Measurements from ENCODE around the gene FANCC.

Gene FANCC

DNA sequence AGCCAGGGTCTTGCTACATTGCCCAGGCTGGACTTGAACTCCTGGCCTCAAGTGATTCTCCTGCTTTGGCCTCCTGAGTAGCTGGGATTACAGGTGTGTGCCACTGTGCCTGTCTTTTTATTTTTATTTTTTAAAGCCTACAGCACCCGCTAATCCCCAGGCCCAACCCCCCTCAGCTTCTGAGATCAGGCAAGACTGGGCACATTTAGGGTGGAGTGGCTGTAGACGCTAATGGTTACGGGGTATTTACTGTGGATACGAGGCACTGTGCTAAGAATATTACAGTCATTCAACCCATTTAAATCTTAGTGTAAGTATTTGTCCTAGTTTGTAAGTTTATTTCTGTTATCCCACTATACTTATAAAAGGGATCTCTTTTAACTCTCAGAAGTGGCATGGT lies 175.2 kb downstream of the FANCC start:
- H3K9ac ChIP-seq (ENCODE audit: insufficient read length, low read depth) = no peak overlapping the region
- no peak for DNase-seq (ENCODE audit: low read depth, low spot score)
- no peaks in the 10 kb centered on the region for H3K4me1 ChIP-seq (ENCODE audit: insufficient read depth, insufficient read length)
- no peak for TF ChIP-seq YY1 (IDR thresholded peaks at IDR 0.05; ENCODE audit: insufficient read depth, insufficient read length)
- no peak for TF ChIP-seq ZNF274 (IDR thresholded peaks at IDR 0.05; ENCODE audit: low read depth, low read length)
- TF ChIP-seq SUZ12 (IDR thresholded peaks at IDR 0.05; ENCODE audit: extremely low read depth, insufficient read depth, insufficient read length) = no peak
- H3K4me3 ChIP-seq (ENCODE audit: insufficient read length, low read depth) = no peak overlapping the region
- peaks cover 5% of the 10 kb centered on the region for H3K36me3 ChIP-seq (ENCODE audit: insufficient read depth, insufficient read length, low read length)
- H3K9me3 ChIP-seq (ENCODE audit: insufficient read depth, low read length) = no peaks in the 10 kb centered on the region
- no peaks in the 10 kb centered on the region for H3K27me3 ChIP-seq (ENCODE audit: insufficient read depth, insufficient read length)

DNA sequence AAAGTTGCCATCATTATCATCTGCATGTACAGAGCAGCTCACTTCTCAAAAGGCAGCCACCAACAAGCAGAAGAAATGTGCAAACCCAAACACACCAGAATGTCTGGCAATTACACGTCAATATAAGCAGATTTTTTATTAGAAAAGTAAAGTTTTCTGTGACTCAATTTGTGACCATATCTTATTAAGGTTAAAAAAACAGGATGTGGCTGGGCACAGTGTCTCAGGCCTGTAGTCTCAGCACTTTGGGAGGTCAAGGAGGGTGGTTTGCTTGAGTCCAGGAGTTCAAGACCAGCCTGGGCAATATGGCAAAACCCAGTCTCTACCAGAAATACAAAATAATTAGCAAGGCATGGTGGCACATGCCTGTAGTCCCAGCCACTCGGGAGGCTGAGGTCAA lies 176.7 kb downstream of the FANCC start:
- TF ChIP-seq YY1 (IDR thresholded peaks at IDR 0.05; ENCODE audit: insufficient read depth, insufficient read length) (no peak), SUZ12 (IDR thresholded peaks at IDR 0.05; ENCODE audit: extremely low read depth, insufficient read depth, insufficient read length) (no peak), ZNF274 (IDR thresholded peaks at IDR 0.05; ENCODE audit: low read depth, low read length) (no peak)
- Histone ChIP-seq H3K9ac (ENCODE audit: insufficient read length, low read depth) (no peak overlapping the region), H3K4me3 (ENCODE audit: insufficient read length, low read depth) (no peak overlapping the region), H3K4me1 (ENCODE audit: insufficient read depth, insufficient read length) (no peaks in the 10 kb centered on the region), H3K9me3 (ENCODE audit: insufficient read depth, low read length) (no peaks in the 10 kb centered on the region), H3K36me3 (ENCODE audit: insufficient read depth, insufficient read length, low read length) (peaks cover 5% of the 10 kb centered on the region), H3K27me3 (ENCODE audit: insufficient read depth, insufficient read length) (no peaks in the 10 kb centered on the region)
- DNase-seq (ENCODE audit: low read depth, low spot score) = no peak

DNA sequence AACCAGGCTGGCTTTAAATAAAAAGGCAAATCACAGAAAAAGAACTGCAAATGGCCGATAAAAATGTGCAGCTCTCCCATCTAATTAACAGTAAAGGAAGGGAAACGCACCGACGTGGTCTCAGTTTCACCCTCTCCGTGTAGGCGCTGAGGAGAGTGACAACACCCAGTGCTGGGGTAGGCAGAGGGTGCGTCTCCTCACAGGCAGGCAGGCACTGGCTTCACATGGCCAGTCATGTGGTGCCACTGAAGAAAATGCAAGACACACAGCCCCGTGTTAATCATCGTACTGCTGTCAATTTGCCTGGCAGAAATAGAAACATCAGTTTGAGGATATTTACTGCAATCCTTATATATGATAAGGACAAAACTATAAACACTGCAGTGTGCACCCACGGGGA lies 178.4 kb downstream of the FANCC start:
- DNase-seq (ENCODE audit: low read depth, low spot score) = no peak
- H3K4me1 ChIP-seq (ENCODE audit: insufficient read depth, insufficient read length) = no peaks in the 10 kb centered on the region
- no peaks in the 10 kb centered on the region for H3K27me3 ChIP-seq (ENCODE audit: insufficient read depth, insufficient read length)
- no peak overlapping the region for H3K9ac ChIP-seq (ENCODE audit: insufficient read length, low read depth)
- no peaks in the 10 kb centered on the region for H3K9me3 ChIP-seq (ENCODE audit: insufficient read depth, low read length)
- no peak overlapping the region for H3K4me3 ChIP-seq (ENCODE audit: insufficient read length, low read depth)
- H3K36me3 ChIP-seq (ENCODE audit: insufficient read depth, insufficient read length, low read length) = peaks cover 9% of the 10 kb centered on the region
- no peak for TF ChIP-seq YY1 (IDR thresholded peaks at IDR 0.05; ENCODE audit: insufficient read depth, insufficient read length)
- no peak for TF ChIP-seq SUZ12 (IDR thresholded peaks at IDR 0.05; ENCODE audit: extremely low read depth, insufficient read depth, insufficient read length)
- no peak for TF ChIP-seq ZNF274 (IDR thresholded peaks at IDR 0.05; ENCODE audit: low read depth, low read length)

DNA sequence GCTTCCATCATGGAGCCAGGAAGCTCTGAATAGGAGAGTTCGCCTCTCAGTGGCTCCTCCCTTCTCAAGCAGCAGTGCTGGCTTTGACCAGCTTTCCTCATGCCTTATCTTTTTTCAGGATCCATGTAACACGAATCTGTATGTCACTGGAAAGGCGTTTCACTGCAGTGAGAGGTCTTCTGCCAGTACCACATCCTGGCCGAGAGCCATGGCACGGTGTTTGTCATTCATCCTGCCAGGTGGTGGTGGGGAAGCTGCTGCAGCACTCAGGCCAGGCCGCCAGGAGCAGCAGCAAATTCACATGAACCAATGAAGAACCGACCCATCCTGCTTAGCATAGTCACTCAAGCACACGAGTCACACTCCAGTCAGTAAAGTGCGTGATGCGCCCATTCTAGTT lies 179.0 kb downstream of the FANCC start:
- H3K9me3 ChIP-seq (ENCODE audit: insufficient read depth, low read length) = no peaks in the 10 kb centered on the region
- H3K36me3 ChIP-seq (ENCODE audit: insufficient read depth, insufficient read length, low read length) = peaks cover 12% of the 10 kb centered on the region
- H3K9ac ChIP-seq (ENCODE audit: insufficient read length, low read depth) = no peak overlapping the region
- no peak for TF ChIP-seq ZNF274 (IDR thresholded peaks at IDR 0.05; ENCODE audit: low read depth, low read length)
- no peak for TF ChIP-seq SUZ12 (IDR thresholded peaks at IDR 0.05; ENCODE audit: extremely low read depth, insufficient read depth, insufficient read length)
- TF ChIP-seq YY1 (IDR thresholded peaks at IDR 0.05; ENCODE audit: insufficient read depth, insufficient read length) = no peak
- H3K4me3 ChIP-seq (ENCODE audit: insufficient read length, low read depth) = no peak overlapping the region
- no peaks in the 10 kb centered on the region for H3K4me1 ChIP-seq (ENCODE audit: insufficient read depth, insufficient read length)
- DNase-seq (ENCODE audit: low read depth, low spot score) = no peak
- no peaks in the 10 kb centered on the region for H3K27me3 ChIP-seq (ENCODE audit: insufficient read depth, insufficient read length)

DNA sequence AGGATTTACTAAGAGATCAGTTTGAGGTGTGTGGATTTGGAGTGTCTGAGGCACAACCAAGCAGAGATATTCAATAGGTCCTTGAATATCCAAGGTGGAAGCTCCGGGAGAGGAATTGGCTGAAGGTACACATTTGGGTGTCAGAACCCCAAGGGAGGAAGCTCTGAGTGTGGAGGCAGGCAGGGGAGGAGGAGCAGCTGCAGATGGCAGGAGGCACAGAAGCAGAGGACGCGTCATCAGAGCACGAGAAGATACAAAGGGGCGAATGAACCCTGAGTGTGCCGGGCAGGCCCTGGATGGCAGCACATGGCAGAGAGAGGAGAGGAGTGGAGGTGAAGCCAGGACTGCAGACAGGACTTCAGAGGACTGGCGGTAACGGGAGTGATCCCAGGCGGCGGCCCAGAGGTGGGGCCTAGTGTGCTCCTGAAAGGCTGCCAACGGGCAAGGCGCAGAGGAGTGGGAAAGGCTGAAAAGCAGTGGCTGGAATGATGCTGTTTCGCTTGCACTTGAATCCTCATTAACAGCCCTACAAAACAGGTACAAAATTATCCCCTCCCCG lies 179.8 kb downstream of the FANCC start:
- H3K9me3 ChIP-seq (ENCODE audit: insufficient read depth, low read length) = no peaks in the 10 kb centered on the region
- H3K4me1 ChIP-seq (ENCODE audit: insufficient read depth, insufficient read length) = no peaks in the 10 kb centered on the region
- TF ChIP-seq SUZ12 (IDR thresholded peaks at IDR 0.05; ENCODE audit: extremely low read depth, insufficient read depth, insufficient read length) (no peak), YY1 (IDR thresholded peaks at IDR 0.05; ENCODE audit: insufficient read depth, insufficient read length) (no peak), ZNF274 (IDR thresholded peaks at IDR 0.05; ENCODE audit: low read depth, low read length) (no peak)
- no peak overlapping the region for H3K4me3 ChIP-seq (ENCODE audit: insufficient read length, low read depth)
- no peaks in the 10 kb centered on the region for H3K27me3 ChIP-seq (ENCODE audit: insufficient read depth, insufficient read length)
- DNase-seq (ENCODE audit: low read depth, low spot score) = no peak
- H3K9ac ChIP-seq (ENCODE audit: insufficient read length, low read depth) = no peak overlapping the region
- H3K36me3 ChIP-seq (ENCODE audit: insufficient read depth, insufficient read length, low read length) = peaks cover 15% of the 10 kb centered on the region

DNA sequence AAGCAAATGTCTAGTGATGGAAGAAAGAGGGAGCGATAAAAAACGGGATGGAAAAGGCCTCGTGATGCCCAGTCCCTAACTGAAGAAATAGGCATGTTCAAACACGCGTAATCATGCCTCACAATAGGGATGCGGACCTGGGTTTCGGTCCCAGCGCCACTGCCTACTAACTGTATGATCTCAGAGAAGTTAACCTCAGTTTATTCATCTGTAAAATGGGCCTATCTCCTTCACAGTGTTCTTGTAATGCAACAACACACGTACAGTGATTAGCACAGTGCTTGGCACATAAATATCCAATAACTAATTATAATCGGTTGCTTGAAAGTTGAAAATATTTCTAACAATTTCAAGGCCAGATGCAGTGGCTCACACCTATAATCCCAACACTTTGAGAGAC lies 181.8 kb downstream of the FANCC start:
- no peak for DNase-seq (ENCODE audit: low read depth, low spot score)
- no peaks in the 10 kb centered on the region for H3K9me3 ChIP-seq (ENCODE audit: insufficient read depth, low read length)
- H3K36me3 ChIP-seq (ENCODE audit: insufficient read depth, insufficient read length, low read length) = peaks cover 15% of the 10 kb centered on the region
- H3K27me3 ChIP-seq (ENCODE audit: insufficient read depth, insufficient read length) = no peaks in the 10 kb centered on the region
- H3K4me1 ChIP-seq (ENCODE audit: insufficient read depth, insufficient read length) = no peaks in the 10 kb centered on the region
- no peak overlapping the region for H3K4me3 ChIP-seq (ENCODE audit: insufficient read length, low read depth)
- no peak overlapping the region for H3K9ac ChIP-seq (ENCODE audit: insufficient read length, low read depth)
- TF ChIP-seq ZNF274 (IDR thresholded peaks at IDR 0.05; ENCODE audit: low read depth, low read length) (no peak), YY1 (IDR thresholded peaks at IDR 0.05; ENCODE audit: insufficient read depth, insufficient read length) (no peak), SUZ12 (IDR thresholded peaks at IDR 0.05; ENCODE audit: extremely low read depth, insufficient read depth, insufficient read length) (no peak)

DNA sequence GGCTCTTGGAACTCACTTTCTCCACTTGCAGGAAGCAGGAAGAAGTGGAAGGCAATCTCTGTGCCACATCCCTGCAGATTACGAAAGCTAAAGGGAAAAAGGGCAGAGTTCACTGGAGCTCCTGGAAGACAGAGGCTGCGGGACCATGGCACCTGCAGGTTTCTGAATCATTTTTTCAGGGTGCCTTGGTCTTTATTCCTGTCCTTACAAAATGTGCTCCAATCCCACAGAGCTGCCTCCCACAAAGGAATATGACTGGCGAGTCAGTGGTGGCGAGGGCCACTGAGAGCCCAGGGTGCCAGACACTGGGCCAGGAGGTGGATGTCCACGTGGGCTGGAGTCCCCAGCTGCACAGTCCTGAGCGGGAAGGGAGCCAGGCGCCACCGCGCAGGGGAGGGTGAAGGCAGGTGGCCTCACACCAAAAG lies 183.0 kb downstream of the FANCC start:
- peaks cover 15% of the 10 kb centered on the region for H3K36me3 ChIP-seq (ENCODE audit: insufficient read depth, insufficient read length, low read length)
- H3K9me3 ChIP-seq (ENCODE audit: insufficient read depth, low read length) = no peaks in the 10 kb centered on the region
- DNase-seq (ENCODE audit: low read depth, low spot score) = no peak
- H3K27me3 ChIP-seq (ENCODE audit: insufficient read depth, insufficient read length) = no peaks in the 10 kb centered on the region
- no peak overlapping the region for H3K4me3 ChIP-seq (ENCODE audit: insufficient read length, low read depth)
- H3K9ac ChIP-seq (ENCODE audit: insufficient read length, low read depth) = no peak overlapping the region
- no peaks in the 10 kb centered on the region for H3K4me1 ChIP-seq (ENCODE audit: insufficient read depth, insufficient read length)
- TF ChIP-seq SUZ12 (IDR thresholded peaks at IDR 0.05; ENCODE audit: extremely low read depth, insufficient read depth, insufficient read length) (no peak), ZNF274 (IDR thresholded peaks at IDR 0.05; ENCODE audit: low read depth, low read length) (no peak), YY1 (IDR thresholded peaks at IDR 0.05; ENCODE audit: insufficient read depth, insufficient read length) (no peak)
